Spinal cord (tissue), 10 donors: ENCODE results near the gene UNC5C. TPM values are rescaled to one million over a fixed set of nuclear protein-coding genes. Genes with fewer than 3 reads are reported as not detected.
A peak's percentile ranks its signal among the peaks of the same experiment; 100 is the strongest.

ENCODE experiments used
- DNase-seq, 6 donors: peaks; one replicate each; pipeline versions ENCODE4 v3.0.0 to v3.0.0-alpha.2; 2013 to 2015; ENCODE audit warnings: low spot score in 6 of 6, low read depth in 4 of 6
- H3K27ac ChIP-seq: one replicate; pipeline ENCODE4 v1.5.1; 2013; ENCODE audit warnings: low read depth, low read length, control low read depth
- H3K27me3 ChIP-seq: one replicate; pipeline ENCODE4 v1.6.1; 2013; ENCODE audit warnings: low read length; ENCODE audit not compliant: control insufficient read depth, insufficient read depth
- H3K36me3 ChIP-seq: one replicate; pipeline ENCODE4 v1.6.1; 2013; ENCODE audit warnings: low read length; ENCODE audit not compliant: control insufficient read depth, insufficient read depth
- H3K4me1 ChIP-seq: one replicate; pipeline ENCODE4 v1.6.1; 2013; ENCODE audit warnings: low read length; ENCODE audit not compliant: control insufficient read depth, insufficient read depth
- H3K4me3 ChIP-seq: one replicate; pipeline ENCODE4 v1.5.1; 2013; ENCODE audit warnings: low read depth, low read length, control low read depth
- H3K9me3 ChIP-seq: one replicate; pipeline ENCODE4 v1.6.1; 2013; ENCODE audit warnings: low read length; ENCODE audit not compliant: control insufficient read depth, insufficient read depth
- WGBS: methylation state at CpG from one replicate; pipeline ENCODE4 v1.1.5; 2013; ENCODE audit warnings: missing lambda C conversion rate; ENCODE audit not compliant: insufficient coverage; 5-methylcytosine and 5-hydroxymethylcytosine counted together
- polyA plus RNA-seq, 2 donors: library from polyadenylated mRNA; unstranded; fragments of 120-200 nt; gene quantifications; one replicate each; pipeline ENCODE4 v1.2.1, GENCODE V29; 2013; ENCODE audit not compliant: insufficient read length in 2 of 2
- total RNA-seq, 2 donors: library from RNA; depleted of rRNA in 1 of 2; stranded (reverse); fragments of 120-200 nt in 1 of 2; fragments of >200 nt in 1 of 2; gene quantifications; one replicate each; pipeline versions ENCODE4 v1.2.3 to v1.2.4, GENCODE V29; 2013 to 2014
- donor health status: healthy.

The UNC5C gene
- total and polyA plus RNA-seq, 4 donors = 11.3 to 33.2 (median 20.7) TPM

DNA sequence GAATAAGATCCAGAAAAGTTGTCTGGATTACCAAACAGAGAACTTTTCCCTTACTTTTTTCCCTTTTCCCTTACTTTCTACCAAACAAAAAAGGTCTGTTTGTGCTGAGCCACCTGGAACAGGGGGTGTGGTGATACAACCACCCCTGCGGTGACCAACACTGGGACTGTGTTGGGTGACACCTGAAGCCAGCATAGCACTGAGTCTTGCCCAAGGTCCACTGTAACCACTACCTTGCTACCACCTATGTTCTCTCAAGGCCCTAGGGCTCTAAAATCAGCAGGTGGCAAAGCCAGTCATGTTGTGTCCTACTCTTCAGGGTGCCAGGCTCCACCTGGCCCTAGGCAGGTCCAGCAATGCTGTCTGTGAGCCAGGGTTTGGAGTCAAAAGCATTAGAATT, 22.8 kb upstream of the UNC5C start:
- no peaks in the 10 kb centered on the region for H3K27me3 ChIP-seq
- no peaks in the 10 kb centered on the region for H3K4me1 ChIP-seq
- H3K9me3 ChIP-seq = peaks cover 6% of the 10 kb centered on the region
- no peak overlapping the region for H3K27ac ChIP-seq
- 100% methylated on average over 1 of the region's 1 CpG for WGBS
- H3K36me3 ChIP-seq = no peaks in the 10 kb centered on the region
- no peak for DNase-seq
- H3K4me3 ChIP-seq = no peak overlapping the region

DNA sequence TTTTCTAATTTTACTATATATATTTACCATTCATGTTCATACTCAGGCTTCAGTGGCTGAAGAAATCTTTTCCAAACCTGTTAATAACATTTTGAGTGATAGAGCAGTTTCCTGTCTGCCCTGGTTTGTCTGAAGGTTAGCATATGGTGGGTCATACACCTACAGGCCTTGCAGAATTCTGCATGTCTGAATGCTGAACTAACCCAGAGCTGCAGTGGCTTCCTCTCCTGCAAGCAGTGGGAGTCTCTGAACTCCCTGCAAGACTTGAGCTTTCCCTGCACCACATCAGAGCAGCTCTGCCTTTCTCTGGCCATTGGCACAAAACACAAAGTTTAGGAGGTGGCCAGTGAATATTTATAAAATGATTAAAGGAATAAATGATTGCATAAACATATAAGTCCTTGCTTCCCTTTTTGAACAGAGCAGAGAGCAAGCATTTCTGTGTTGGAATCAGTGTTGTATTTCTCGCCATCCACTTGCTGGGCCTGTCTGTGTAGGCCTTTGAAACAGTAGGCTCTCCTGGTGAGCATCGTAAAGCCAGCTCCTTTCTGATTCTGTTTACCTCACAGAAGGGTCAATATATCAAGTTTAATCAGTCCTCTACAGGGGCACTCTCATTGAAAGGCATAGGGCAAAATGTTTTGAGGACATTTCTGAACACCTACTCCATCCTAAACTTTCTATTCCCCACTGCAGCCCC, 15.0 kb upstream of the UNC5C start:
- Histone ChIP-seq H3K36me3 (no peaks in the 10 kb centered on the region), H3K27me3 (no peaks in the 10 kb centered on the region), H3K4me1 (no peaks in the 10 kb centered on the region), H3K27ac (no peak overlapping the region), H3K4me3 (no peak overlapping the region), H3K9me3 (no peaks in the 10 kb centered on the region)
- 47% methylated on average over 2 of the region's 2 CpGs for WGBS
- no peak for DNase-seq

DNA sequence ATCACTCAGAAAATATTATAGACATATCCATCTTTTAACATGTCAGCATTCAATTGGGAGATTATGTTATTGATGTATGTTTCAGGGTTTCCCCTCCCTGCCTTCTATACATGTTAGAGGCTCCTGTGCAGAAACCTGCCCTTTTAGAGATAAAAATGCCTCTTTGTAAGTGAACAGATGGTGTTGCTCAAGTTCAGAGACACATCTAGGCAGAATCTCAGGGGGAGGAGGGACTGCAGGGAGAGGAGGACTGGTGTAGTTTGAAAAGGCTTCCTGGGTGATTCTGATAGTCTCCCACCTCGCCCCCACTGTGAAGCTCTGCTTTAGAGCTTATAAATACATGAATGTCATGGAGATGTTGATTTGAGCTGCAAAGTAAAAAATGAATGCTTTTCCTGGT, 12.0 kb upstream of the UNC5C start:
- H3K27ac ChIP-seq = no peak overlapping the region
- no peak overlapping the region for H3K4me3 ChIP-seq
- no peaks in the 10 kb centered on the region for H3K4me1 ChIP-seq
- H3K36me3 ChIP-seq = no peaks in the 10 kb centered on the region
- no peaks in the 10 kb centered on the region for H3K27me3 ChIP-seq
- peak in 1 of 6 donors; percentile 22 for DNase-seq
- no peaks in the 10 kb centered on the region for H3K9me3 ChIP-seq
- WGBS = 40% methylated on average over 1 of the region's 1 CpG

DNA sequence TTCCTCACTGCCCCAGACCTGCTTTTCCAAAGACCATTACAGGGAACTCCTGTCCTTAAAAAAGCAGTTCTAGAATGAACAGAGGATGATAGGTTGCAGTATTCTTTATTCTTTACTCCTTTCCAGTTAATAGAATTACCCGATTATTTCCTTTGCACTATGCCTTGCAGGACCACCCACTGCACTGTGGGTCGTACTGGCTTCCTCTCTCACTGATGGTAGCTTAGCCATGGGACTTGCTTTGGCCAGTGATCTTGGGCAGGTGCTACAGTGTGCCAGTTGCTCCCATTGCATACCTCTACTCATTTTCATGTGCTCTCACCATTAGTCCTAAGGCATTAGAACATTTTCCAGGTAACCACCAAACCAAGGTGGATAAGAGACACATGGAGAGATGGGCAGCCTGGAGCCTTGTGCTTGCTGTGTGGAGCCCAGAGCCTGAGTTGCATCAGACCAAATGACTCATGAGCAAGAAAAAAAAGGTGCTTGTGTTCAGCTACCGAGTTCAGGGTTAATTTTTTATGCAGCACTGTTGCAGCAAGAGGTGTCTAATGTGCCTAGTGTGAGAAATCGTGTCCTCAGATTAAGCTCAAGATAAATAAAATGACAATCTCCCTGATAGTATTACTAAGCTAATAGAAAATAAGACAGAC, 7.6 kb upstream of the UNC5C start:
- H3K4me1 ChIP-seq = no peaks in the 10 kb centered on the region
- no peak overlapping the region for H3K27ac ChIP-seq
- no peak overlapping the region for H3K4me3 ChIP-seq
- no peak for DNase-seq
- H3K9me3 ChIP-seq = no peaks in the 10 kb centered on the region
- peaks cover 3% of the 10 kb centered on the region for H3K27me3 ChIP-seq
- WGBS = 85% methylated on average over 2 of the region's 4 CpGs
- H3K36me3 ChIP-seq = no peaks in the 10 kb centered on the region

DNA sequence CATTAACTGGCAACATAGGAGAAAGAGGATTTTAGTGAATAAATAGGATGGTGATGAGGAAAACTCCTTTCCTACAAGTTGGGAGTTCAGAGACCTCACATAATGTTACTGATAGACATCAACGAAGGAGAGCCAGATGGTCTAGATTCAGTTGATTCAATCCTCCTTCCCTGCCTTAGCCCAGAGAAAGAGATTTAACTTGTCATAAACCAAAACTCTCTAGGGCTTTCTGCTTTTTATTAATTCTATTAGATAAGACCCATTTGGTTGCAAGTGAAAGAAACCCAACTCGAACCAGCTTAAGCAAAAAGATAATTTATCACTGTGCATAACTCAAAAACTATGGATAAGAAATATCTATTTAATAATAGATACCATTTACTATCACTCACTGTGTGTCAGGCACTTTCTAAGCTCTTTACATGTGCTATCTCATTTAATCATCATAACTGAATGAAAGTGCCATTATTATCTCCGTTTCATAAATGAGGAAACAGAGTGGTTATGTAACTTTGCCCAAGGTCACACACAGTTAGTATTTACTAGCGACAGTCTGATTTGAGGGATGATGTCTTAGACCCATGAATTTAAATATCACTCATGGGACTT, 4.3 kb upstream of the UNC5C start:
- Histone ChIP-seq H3K27ac (no peak overlapping the region), H3K4me1 (peaks cover 8% of the 10 kb centered on the region)
- WGBS = no CpG with 5 or more reads among the region's 4 CpGs

DNA sequence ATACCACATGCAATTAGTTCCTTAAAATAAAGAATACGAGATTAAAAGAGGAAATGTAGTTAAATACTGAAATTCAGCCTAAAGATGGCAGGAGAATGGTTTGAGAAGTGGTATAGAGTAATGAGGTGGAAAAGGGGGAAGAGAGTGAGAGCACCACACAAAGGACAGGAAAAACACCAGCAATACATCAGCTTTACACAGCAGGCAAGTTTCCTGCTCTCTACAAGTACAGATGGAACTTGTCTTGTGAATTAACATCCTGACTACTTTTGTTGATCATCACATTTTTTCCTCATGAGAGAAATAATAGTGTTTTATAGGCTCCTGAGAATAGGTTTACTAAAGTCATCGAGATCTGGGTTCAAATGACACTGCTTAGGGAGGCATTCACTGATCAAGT, 2.9 kb upstream of the UNC5C start:
- DNase-seq = no peak
- no peak overlapping the region for H3K27ac ChIP-seq
- H3K27me3 ChIP-seq = peaks cover 21% of the 10 kb centered on the region
- H3K36me3 ChIP-seq = no peaks in the 10 kb centered on the region
- no peaks in the 10 kb centered on the region for H3K9me3 ChIP-seq
- no CpG with 5 or more reads among the region's 2 CpGs for WGBS
- peaks cover 20% of the 10 kb centered on the region for H3K4me1 ChIP-seq
- H3K4me3 ChIP-seq = no peak overlapping the region

More for the DNA sequence above, 4.3 kb upstream of the UNC5C start:
- Histone ChIP-seq H3K9me3 (no peaks in the 10 kb centered on the region), H3K27me3 (peaks cover 14% of the 10 kb centered on the region), H3K4me3 (no peak overlapping the region), H3K36me3 (no peaks in the 10 kb centered on the region)
- no peak for DNase-seq

DNA sequence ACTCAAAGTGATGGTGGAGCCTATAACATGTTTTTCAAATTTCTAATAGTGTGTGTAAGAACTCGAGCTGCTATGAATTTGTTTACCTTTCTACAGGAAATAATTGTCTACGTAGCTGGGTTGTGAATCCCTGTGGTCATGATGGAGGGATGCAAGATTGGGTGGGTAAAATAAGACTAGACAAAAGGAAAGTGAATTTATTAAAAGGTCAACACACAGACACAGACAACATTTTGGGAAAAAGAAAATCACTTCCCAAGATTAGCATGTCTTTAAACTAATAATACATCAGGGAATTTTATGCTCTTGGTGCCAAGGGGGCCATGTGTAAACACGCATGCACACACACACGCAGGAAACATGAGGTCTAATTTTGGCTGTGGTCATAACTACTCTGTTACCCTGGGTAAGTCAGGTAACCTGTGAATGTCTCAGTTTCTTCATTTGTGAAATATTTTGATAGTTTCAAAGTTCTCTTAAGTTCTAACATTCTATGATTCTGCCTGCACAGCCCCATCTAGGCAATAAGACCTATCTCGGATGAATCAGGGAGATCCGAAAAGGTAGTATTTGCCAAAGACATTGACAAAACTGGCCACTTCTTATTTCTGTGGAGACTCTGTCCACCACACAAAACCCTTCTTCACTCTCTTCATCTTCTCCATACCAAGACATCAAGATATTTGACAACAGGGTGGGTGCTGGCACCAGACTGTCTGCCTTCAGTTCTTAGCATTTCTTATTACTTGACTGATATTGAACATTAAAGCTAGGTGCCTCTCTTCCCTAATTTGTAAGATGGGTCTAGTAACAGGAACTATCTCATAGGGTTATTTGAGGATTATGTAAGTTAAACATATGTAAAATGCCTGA, 1.6 kb upstream of the UNC5C start:
- no peaks in the 10 kb centered on the region for H3K9me3 ChIP-seq
- WGBS = 90% methylated on average over 2 of the region's 6 CpGs
- H3K27me3 ChIP-seq = peaks cover 21% of the 10 kb centered on the region
- peak in 1 of 6 donors; percentile 11 for DNase-seq
- peaks cover 20% of the 10 kb centered on the region for H3K4me1 ChIP-seq
- H3K27ac ChIP-seq = peak overlapping the region; percentile 86
- H3K36me3 ChIP-seq = no peaks in the 10 kb centered on the region
- peak overlapping the region; percentile 57 for H3K4me3 ChIP-seq

DNA sequence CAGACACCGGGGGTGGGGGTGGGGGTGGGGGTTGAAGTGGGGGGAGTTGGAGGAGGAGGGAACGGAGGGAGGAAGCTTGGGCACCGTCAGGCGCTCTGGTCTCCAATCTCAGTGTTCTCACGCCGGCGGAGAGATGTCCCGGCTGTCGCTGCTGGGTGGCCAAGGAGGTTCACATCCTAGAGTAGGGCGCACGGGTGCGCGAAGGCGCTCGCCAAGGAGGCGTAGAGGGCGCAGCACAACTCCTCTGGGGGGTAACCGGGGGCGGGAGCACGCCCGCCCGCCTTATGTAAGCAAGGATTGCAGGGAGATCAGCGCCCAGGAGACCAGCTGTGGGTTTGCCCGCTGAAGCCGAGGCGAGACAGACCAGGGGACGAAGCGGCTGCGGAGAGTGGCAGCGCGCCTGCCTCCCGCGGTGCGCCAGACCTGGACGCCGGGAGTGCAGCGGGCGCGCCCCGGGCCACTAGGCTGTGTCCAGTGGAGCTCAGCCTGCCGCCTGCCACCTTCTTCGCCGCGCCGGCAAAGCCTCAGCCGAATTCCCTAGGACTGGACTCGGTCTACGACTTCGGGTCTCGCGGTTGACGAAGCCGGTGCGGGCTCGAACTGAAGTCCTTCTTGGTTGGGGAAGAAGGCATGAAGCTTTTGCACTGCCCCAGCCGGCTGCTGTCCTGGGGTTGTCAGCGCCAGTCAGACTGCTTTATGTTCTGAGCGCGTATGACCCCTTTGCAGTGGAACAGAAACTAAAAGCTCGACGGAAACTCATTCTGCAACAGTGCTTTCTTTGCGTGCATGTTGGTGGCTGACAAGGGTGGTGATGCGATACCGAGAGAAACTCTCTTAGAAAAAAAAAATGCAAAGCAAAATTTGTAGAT, 707 bp upstream of the UNC5C start:
- H3K4me1 ChIP-seq = peaks cover 20% of the 10 kb centered on the region
- DNase-seq = peak in 2 of 6 donors; percentile 71 to 75
- peaks cover 21% of the 10 kb centered on the region for H3K27me3 ChIP-seq
- peak overlapping the region; percentile 86 for H3K27ac ChIP-seq
- H3K36me3 ChIP-seq = no peaks in the 10 kb centered on the region
- H3K4me3 ChIP-seq = peak overlapping the region; percentile 57
- no peaks in the 10 kb centered on the region for H3K9me3 ChIP-seq
- under 1% methylated on average over 61 of the region's 64 CpGs for WGBS
